Psoas muscle (tissue), 8 donors: ENCODE measurements around the gene CHST15. TPM values are rescaled to one million over a fixed set of nuclear protein-coding genes. Genes with fewer than 3 reads are reported as not detected.

Source experiments
- ATAC-seq, 4 donors: fragments of 200-7000 bp; cut with Tn5 transposase; one replicate each; pipeline ENCODE4 v1.9.1; 2020; ENCODE audit warnings: moderate library complexity in 3 of 4, mild to moderate bottlenecking in 2 of 4
- DNase-seq, 2 donors: peaks; one replicate each; pipeline ENCODE4 v3.0.0-alpha.2; 2020
- H3K27ac ChIP-seq: fragments of 200-600 bp; one replicate; pipeline ENCODE4 v1.8.0; 2022
- H3K27me3 ChIP-seq, 3 donors: fragments of 200-600 bp in 1 of 3; one replicate each; pipeline versions ENCODE4 v1.6.1 to v1.8.0; 2013 to 2022; ENCODE audit warnings: low read length in 2 of 3, mild to moderate bottlenecking in 2 of 3, moderate library complexity in 1 of 3; ENCODE audit not compliant: insufficient read depth in 3 of 3
- H3K36me3 ChIP-seq, 2 donors: fragments of 200-600 bp in 1 of 2; one replicate each; pipeline versions ENCODE4 v1.6.1 to v1.8.0; 2013 to 2022; ENCODE audit warnings: low read depth in 1 of 2, mild to moderate bottlenecking in 1 of 2, moderate library complexity in 1 of 2; ENCODE audit not compliant: insufficient read depth in 1 of 2
- H3K4me1 ChIP-seq: fragments of 200-600 bp; one replicate; pipeline ENCODE4 v1.8.0; 2022
- H3K4me3 ChIP-seq: fragments of 200-600 bp; one replicate; pipeline ENCODE4 v1.8.0; 2022; ENCODE audit warnings: mild to moderate bottlenecking
- H3K9me3 ChIP-seq: fragments of 200-600 bp; one replicate; pipeline ENCODE4 v1.8.0; 2022
- CTCF ChIP-seq: fragments of 200-600 bp; IDR thresholded peaks from one replicate; pipeline ENCODE4 v1.8.0; 2022; ENCODE audit warnings: antibody characterized with exemption
- WGBS, 3 donors: extraction: QIAGEN DNeasy Blood & Tissue Kit; methylation state at CpG; one replicate each; pipeline versions ENCODE4 v1.1.6 to v1.1.7; 2013; 5-methylcytosine and 5-hydroxymethylcytosine counted together
- intact Hi-C, 2 donors: fragments of 100-400 bp; cut with DNase I; formaldehyde crosslinking; loops; one replicate each; pipeline versions ENCODE4 v1.11.0 to v1.14.2; 2022
- polyA plus RNA-seq, 3 donors: library from polyadenylated mRNA; stranded (reverse); fragments of 200-250 nt; gene quantifications; one replicate each; pipeline ENCODE4 v1.2.3, GENCODE V29; 2013
- total RNA-seq, 4 donors: library from RNA; stranded (reverse); fragmentation: NEBNext Ultra II Directional in 2 of 4; extraction: Animal tissue kit (Norgen Biotek cat#: 25700) in 2 of 4; gene quantifications; one replicate each; pipeline versions ENCODE4 v1.2.1 to v1.2.4, GENCODE V29; 2021 to 2023
- donor health status: healthy with polysubstance abuse.
- donor health status: DM: no; HTN: no; CAD: no; lungs with moderate emphysema.
- donor health status: Bipolar disorder and iron deficiency.
- donor health status: healthy.
- donor health status: DM: yes; HTN: yes; CAD: no.
- donor health status: DM: no; HTN: no; CAD: no.
- donor health status: DM: no; HTN: no; CAD: no.
- donor health status: DM: yes; HTN: yes; CAD: no.

CHST15 gene
- total and polyA plus RNA-seq, 7 donors: 3.6 to 39.2 (median 10.4) TPM

GRCh38 chr10:124127965-124128810 lies 34.8 kb upstream of the CHST15 start:
- no peak overlapping the region for H3K4me3 ChIP-seq
- 93 to 94% (median 93%) methylated on average over 13 to 14 of the region's 14 CpGs for WGBS, 3 donors
- intact Hi-C loops: no loop called here
- H3K4me1 ChIP-seq: no peaks in the 10 kb centered on the region
- ATAC-seq (peak in 1 of 4 donors; percentile 29), DNase-seq (peak in 1 of 2 donors; percentile 47)
- no peaks in the 10 kb centered on the region for H3K27me3 ChIP-seq
- no peaks in the 10 kb centered on the region for H3K9me3 ChIP-seq
- H3K27ac ChIP-seq: no peak overlapping the region
- no peak for TF ChIP-seq CTCF
- no peaks in the 10 kb centered on the region for H3K36me3 ChIP-seq

GRCh38 chr10:124127563-124127962 lies 34.2 kb upstream of the CHST15 start:
- no peaks in the 10 kb centered on the region for H3K4me1 ChIP-seq
- peak in 1 of 2 donors; percentile 26 for DNase-seq
- H3K27ac ChIP-seq: no peak overlapping the region
- H3K9me3 ChIP-seq: no peaks in the 10 kb centered on the region
- WGBS, 3 donors: 86 to 97% (median 95%) methylated on average over 9 of the region's 9 CpGs
- H3K27me3 ChIP-seq: no peaks in the 10 kb centered on the region
- no peak for ATAC-seq
- H3K4me3 ChIP-seq: no peak overlapping the region
- no peaks in the 10 kb centered on the region for H3K36me3 ChIP-seq
- TF ChIP-seq CTCF: no peak
- intact Hi-C loops: no loop called here

GRCh38 chr10:124126983-124127385 lies 33.6 kb upstream of the CHST15 start:
- no peaks in the 10 kb centered on the region for H3K36me3 ChIP-seq
- H3K4me1 ChIP-seq: peaks cover under 1% of the 10 kb centered on the region
- 87 to 96% (median 93%) methylated on average over 9 of the region's 9 CpGs for WGBS, 3 donors
- H3K27ac ChIP-seq: no peak overlapping the region
- intact Hi-C loops: no loop called here
- H3K27me3 ChIP-seq: no peaks in the 10 kb centered on the region
- H3K9me3 ChIP-seq: no peaks in the 10 kb centered on the region
- H3K4me3 ChIP-seq: no peak overlapping the region
- no peak for ATAC-seq
- TF ChIP-seq CTCF: no peak
- peak in 1 of 2 donors; percentile 35 for DNase-seq

GRCh38 chr10:124126145-124126982 lies 33.0 kb upstream of the CHST15 start:
- no peaks in the 10 kb centered on the region for H3K9me3 ChIP-seq
- H3K27ac ChIP-seq: no peak overlapping the region
- no peak overlapping the region for H3K4me3 ChIP-seq
- no peaks in the 10 kb centered on the region for H3K27me3 ChIP-seq
- no peak for ATAC-seq
- WGBS, 3 donors: 62 to 76% (median 66%) methylated on average over 11 of the region's 11 CpGs
- DNase-seq: peak in 1 of 2 donors; percentile 59
- no peaks in the 10 kb centered on the region for H3K36me3 ChIP-seq
- no peak for TF ChIP-seq CTCF
- peaks cover 5% of the 10 kb centered on the region for H3K4me1 ChIP-seq
- intact Hi-C loops: no loop called here
